ENCODE results near the gene SLC16A12. TPM values are rescaled to one million over a fixed set of nuclear protein-coding genes. Genes with fewer than 3 reads are reported as not detected.

The SLC16A12 gene
- polyA plus RNA-seq, 1 donor (not counting 4 experiments of a cell fraction or from before 2014, with no cell fraction given): 0.10 TPM

DNA sequence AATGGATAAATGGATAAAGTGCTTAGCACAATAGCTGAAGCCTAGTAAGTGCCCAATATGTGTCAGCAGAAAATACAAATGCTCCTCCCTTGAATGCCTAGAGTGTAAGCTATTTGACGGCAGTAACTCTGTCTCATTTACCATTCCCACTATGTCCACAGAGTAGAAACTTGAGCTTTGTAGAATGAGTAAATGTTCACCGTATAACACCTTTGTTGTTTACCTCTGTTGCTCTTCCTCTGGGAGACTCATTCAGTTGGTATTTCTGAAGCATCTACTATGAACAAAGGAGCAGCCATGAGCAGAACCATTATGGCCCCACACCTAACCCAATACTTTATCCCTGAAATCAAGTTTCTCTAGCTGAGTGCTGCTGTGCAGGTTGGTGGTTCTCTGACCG, 8.4 kb upstream of the SLC16A12 start:
- TF ChIP-seq, protein P1, sequence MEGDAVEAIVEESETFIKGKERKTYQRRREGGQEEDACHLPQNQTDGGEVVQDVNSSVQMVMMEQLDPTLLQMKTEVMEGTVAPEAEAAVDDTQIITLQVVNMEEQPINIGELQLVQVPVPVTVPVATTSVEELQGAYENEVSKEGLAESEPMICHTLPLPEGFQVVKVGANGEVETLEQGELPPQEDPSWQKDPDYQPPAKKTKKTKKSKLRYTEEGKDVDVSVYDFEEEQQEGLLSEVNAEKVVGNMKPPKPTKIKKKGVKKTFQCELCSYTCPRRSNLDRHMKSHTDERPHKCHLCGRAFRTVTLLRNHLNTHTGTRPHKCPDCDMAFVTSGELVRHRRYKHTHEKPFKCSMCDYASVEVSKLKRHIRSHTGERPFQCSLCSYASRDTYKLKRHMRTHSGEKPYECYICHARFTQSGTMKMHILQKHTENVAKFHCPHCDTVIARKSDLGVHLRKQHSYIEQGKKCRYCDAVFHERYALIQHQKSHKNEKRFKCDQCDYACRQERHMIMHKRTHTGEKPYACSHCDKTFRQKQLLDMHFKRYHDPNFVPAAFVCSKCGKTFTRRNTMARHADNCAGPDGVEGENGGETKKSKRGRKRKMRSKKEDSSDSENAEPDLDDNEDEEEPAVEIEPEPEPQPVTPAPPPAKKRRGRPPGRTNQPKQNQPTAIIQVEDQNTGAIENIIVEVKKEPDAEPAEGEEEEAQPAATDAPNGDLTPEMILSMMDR (optimal IDR thresholded peaks at IDR 0.05 in 1 of 3, IDR thresholded peaks at IDR 0.05 in 1 of 3, conservative IDR thresholded peaks at IDR 0.05 in 1 of 3; ENCODE audit: extremely low read depth in 1 of 3, insufficient read depth in 2 of 3, low read length in 3 of 3): no peak
- no peak for TF ChIP-seq EZH2 (IDR thresholded peaks at IDR 0.05; ENCODE audit: low read length)
- Histone ChIP-seq H2AFZ (ENCODE audit: control insufficient read depth, low read length) (no peak overlapping the region), H3K9ac (ENCODE audit: control insufficient read depth, extremely low read depth, insufficient read depth, low read length) (no peak overlapping the region), H3K79me2 (ENCODE audit: control insufficient read depth, insufficient read depth, low read length) (no peaks in the 10 kb centered on the region), H3K9me1 (ENCODE audit: control insufficient read depth, extremely low read depth, insufficient read depth, low read length) (no peaks in the 10 kb centered on the region), H3K4me2 (ENCODE audit: control insufficient read depth, extremely low read depth, insufficient read depth, low read depth, low read length) (no peak overlapping the region), H4K20me1 (ENCODE audit: control insufficient read depth, extremely low read depth, insufficient read depth, low read length) (no peaks in the 10 kb centered on the region), H3K4me1 (ENCODE audit: control insufficient read depth, extremely low read depth, insufficient read depth, low read length) (peaks cover under 1% of the 10 kb centered on the region), H3K27me3 (ENCODE audit: control insufficient read depth, extremely low read depth, insufficient read depth, low read length) (no peaks in the 10 kb centered on the region), H3K9me3 (ENCODE audit: control insufficient read depth, low read depth, low read length) (no peaks in the 10 kb centered on the region), H3K4me3 (ENCODE audit: control insufficient read depth in 2 of 3, extremely low read depth in 1 of 3, insufficient read depth in 2 of 3, low read depth in 1 of 3, low read length in 3 of 3) (no peak overlapping the region), H3K27ac (ENCODE audit: control insufficient read depth, insufficient read depth, low read length) (no peak overlapping the region), H3K36me3 (ENCODE audit: control insufficient read depth in 2 of 2, extremely low read depth in 1 of 2, insufficient read depth in 2 of 2, low read length in 2 of 2) (no peaks in the 10 kb centered on the region)
- dilution Hi-C loops (cut with MboI; ENCODE audit: extremely low pct_ligation_motif_present, low sequenced_read_pairs): no loop called here
- FAIRE-seq (peak; percentile 41), DNase-seq (ENCODE audit: low read depth, low spot score) (no peak)

DNA sequence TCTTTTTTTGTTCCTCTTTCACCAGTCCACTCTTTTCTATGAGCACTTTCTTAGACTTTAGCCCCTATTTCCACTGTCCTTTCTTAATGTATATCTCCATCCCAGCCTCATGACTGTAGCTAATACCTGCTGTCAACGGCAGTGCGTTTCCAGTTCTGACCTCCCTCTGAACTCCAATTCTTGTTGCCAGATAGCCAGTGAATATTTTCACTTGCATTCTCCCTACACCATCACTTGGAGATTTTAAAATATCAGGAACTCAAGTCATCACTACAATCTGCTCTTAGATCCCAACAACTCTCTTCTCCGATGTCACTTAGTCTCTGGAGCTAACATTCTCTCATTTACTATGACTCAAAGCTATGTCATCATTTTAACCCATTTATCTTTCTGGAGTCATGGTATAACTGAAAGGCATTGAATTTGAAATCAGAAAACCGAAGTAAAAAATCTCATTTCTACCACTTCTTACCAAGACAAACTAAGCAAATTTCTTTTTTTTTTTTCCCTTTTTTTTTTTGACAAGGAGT, 5.1 kb upstream of the SLC16A12 start:
- no peaks in the 10 kb centered on the region for H3K9me3 ChIP-seq (ENCODE audit: control insufficient read depth, low read depth, low read length)
- H4K20me1 ChIP-seq (ENCODE audit: control insufficient read depth, extremely low read depth, insufficient read depth, low read length): no peaks in the 10 kb centered on the region
- dilution Hi-C loops (cut with MboI; ENCODE audit: extremely low pct_ligation_motif_present, low sequenced_read_pairs): no loop called here
- DNase-seq (ENCODE audit: low read depth, low spot score) (no peak), FAIRE-seq (no peak)
- no peaks in the 10 kb centered on the region for H3K36me3 ChIP-seq (ENCODE audit: control insufficient read depth in 2 of 2, extremely low read depth in 1 of 2, insufficient read depth in 2 of 2, low read length in 2 of 2)
- H3K4me3 ChIP-seq (ENCODE audit: control insufficient read depth in 2 of 3, extremely low read depth in 1 of 3, insufficient read depth in 2 of 3, low read depth in 1 of 3, low read length in 3 of 3): no peak overlapping the region
- peaks cover 18% of the 10 kb centered on the region for H3K27me3 ChIP-seq (ENCODE audit: control insufficient read depth, extremely low read depth, insufficient read depth, low read length)
- no peaks in the 10 kb centered on the region for H3K4me1 ChIP-seq (ENCODE audit: control insufficient read depth, extremely low read depth, insufficient read depth, low read length)
- H2AFZ ChIP-seq (ENCODE audit: control insufficient read depth, low read length): no peak overlapping the region
- no peak overlapping the region for H3K4me2 ChIP-seq (ENCODE audit: control insufficient read depth, extremely low read depth, insufficient read depth, low read depth, low read length)
- no peak for TF ChIP-seq EZH2 (IDR thresholded peaks at IDR 0.05; ENCODE audit: low read length)
- TF ChIP-seq, protein P1 (optimal IDR thresholded peaks at IDR 0.05 in 1 of 3, IDR thresholded peaks at IDR 0.05 in 1 of 3, conservative IDR thresholded peaks at IDR 0.05 in 1 of 3; ENCODE audit: extremely low read depth in 1 of 3, insufficient read depth in 2 of 3, low read length in 3 of 3): no peak
- no peak overlapping the region for H3K9ac ChIP-seq (ENCODE audit: control insufficient read depth, extremely low read depth, insufficient read depth, low read length)
- H3K79me2 ChIP-seq (ENCODE audit: control insufficient read depth, insufficient read depth, low read length): no peaks in the 10 kb centered on the region
- H3K27ac ChIP-seq (ENCODE audit: control insufficient read depth, insufficient read depth, low read length): no peak overlapping the region
- no peaks in the 10 kb centered on the region for H3K9me1 ChIP-seq (ENCODE audit: control insufficient read depth, extremely low read depth, insufficient read depth, low read length)

Data from keratinocyte (primary cell).